ENCODE data around the gene AP1S3.

Gene AP1S3

DNA sequence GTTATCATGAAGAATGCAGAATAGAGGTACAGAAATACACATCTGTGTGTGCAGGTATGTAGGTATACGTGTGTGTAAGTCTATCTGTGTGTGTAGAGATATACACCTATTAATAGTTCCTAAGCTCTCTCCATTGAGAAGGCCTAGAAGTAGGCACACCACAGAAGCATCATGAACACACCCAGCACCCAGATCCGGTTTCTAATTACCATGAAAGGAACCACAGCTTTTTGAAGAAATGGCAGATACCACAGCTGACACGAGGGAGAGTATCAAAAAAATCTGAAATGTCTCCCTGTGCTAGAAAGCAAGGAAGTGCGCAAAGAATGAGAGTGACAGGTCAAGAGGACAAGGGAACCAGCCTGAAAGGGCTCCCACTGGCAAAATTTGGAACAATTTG lies 27.7 kb upstream of the AP1S3 start:
- ChIA-PET CTCF (no interaction called here), POLR2A (no interaction called here)
- no peak for DNase-seq (ENCODE audit: low read depth, low spot score)
- TF ChIP-seq, protein P1, sequence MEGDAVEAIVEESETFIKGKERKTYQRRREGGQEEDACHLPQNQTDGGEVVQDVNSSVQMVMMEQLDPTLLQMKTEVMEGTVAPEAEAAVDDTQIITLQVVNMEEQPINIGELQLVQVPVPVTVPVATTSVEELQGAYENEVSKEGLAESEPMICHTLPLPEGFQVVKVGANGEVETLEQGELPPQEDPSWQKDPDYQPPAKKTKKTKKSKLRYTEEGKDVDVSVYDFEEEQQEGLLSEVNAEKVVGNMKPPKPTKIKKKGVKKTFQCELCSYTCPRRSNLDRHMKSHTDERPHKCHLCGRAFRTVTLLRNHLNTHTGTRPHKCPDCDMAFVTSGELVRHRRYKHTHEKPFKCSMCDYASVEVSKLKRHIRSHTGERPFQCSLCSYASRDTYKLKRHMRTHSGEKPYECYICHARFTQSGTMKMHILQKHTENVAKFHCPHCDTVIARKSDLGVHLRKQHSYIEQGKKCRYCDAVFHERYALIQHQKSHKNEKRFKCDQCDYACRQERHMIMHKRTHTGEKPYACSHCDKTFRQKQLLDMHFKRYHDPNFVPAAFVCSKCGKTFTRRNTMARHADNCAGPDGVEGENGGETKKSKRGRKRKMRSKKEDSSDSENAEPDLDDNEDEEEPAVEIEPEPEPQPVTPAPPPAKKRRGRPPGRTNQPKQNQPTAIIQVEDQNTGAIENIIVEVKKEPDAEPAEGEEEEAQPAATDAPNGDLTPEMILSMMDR (IDR thresholded peaks at IDR 0.05; ENCODE audit: insufficient read depth, low read length, missing control alignments): no peak
- no peak overlapping the region for H3K4me3 ChIP-seq (ENCODE audit: low read depth, low read length)

DNA sequence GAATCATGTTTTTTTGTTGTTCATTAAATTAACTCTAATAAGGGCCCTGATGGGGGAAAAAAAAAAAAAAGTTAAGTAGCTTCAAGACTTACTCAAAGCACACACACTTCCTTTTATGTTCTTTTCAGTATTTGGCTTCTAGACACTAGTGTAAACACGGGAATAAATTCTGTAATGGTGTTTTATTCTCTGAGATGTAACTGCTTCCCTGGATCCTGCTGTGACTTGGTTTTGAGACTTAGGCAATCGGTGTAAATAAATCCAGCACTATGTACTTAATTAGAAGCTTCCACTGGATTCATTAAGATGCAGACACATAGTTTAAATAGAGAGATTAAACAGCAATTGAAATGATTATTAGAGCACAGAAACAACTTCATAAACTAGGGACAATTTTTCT lies 26.1 kb upstream of the AP1S3 start:
- POLR2A ChIA-PET: no interaction called here
- no peak overlapping the region for H3K4me3 ChIP-seq (ENCODE audit: low read depth, low read length)
- CTCF ChIA-PET: interaction anchor here (0.8 kb wide), 1 partner anchor 420 kb away, joined by 3 read pairs; no protein-coding TSS in a partner anchor
- DNase-seq (ENCODE audit: low read depth, low spot score): no peak
- TF ChIP-seq, protein P1 (IDR thresholded peaks at IDR 0.05; ENCODE audit: insufficient read depth, low read length, missing control alignments): no peak

GRCh38 chr2:223860809-223861738 lies 23.7 kb upstream of the AP1S3 start:
- peak; percentile 42 for DNase-seq (ENCODE audit: low read depth, low spot score)
- TF ChIP-seq, protein P1 (IDR thresholded peaks at IDR 0.05; ENCODE audit: insufficient read depth, low read length, missing control alignments): no peak
- POLR2A ChIA-PET: no interaction called here
- CTCF ChIA-PET: interaction anchor here (0.9 to 1.4 kb wide), 4 partner anchors 11 to 81 kb away, joined by 3 to 6 read pairs (median 4); no protein-coding TSS in a partner anchor
- H3K4me3 ChIP-seq (ENCODE audit: low read depth, low read length): no peak overlapping the region

DNA sequence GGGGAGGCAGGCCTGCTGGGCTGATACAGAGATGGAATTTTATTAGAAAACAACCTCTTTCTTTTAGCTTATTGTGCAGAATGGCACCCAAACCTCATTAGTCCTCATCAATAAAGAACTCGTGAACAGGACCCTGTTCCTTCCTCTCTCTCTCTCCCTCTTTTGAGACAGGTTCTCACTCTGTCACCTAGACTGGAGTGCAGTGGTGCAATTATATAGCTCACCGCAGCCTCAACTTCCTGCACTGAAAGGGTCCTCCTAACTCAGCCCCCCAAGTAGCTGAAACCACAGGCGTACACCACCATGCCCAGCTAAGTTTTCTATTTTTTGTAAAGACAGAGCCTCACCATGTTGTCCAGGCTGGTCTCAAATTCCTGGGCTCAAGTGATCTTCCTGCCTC lies 21.7 kb upstream of the AP1S3 start:
- TF ChIP-seq, protein P1 (IDR thresholded peaks at IDR 0.05; ENCODE audit: insufficient read depth, low read length, missing control alignments): no peak
- POLR2A ChIA-PET: no interaction called here
- no peak for DNase-seq (ENCODE audit: low read depth, low spot score)
- CTCF ChIA-PET: interaction anchor here (0.8 to 1.4 kb wide), 5 partner anchors 12 to 61 kb away, joined by 3 to 4 read pairs (median 4); no protein-coding TSS in a partner anchor
- H3K4me3 ChIP-seq (ENCODE audit: low read depth, low read length): no peak overlapping the region

GRCh38 chr2:223856584-223856983 lies 19.2 kb upstream of the AP1S3 start:
- CTCF ChIA-PET: interaction anchor here (1.0 kb wide), 1 partner anchor 11 kb away, joined by 3 read pairs; no protein-coding TSS in a partner anchor

DNA sequence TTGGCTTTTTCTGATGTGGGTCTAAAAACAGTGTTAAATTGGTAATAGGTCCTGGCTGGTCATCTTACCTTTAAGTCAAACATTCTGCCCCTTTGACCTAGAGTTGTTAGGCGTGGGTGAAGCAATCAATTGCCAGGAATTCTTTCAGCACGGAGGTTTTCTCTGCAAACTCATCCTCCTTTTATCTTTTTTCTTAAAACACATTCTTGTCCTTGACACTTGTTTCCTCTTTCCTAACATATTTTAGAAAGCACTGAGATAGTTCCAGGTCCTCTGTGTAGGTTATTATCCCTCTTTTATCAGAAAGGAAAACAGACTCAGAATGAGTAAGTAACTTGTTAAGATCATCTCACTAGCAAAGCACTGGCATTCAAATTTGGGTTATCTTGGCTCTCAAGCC lies 18.6 kb upstream of the AP1S3 start:
- ChIA-PET POLR2A (no interaction called here), CTCF (interaction anchor here (1.0 kb wide), 1 partner anchor 10 kb away, joined by 3 read pairs; no protein-coding TSS in a partner anchor)
- DNase-seq (ENCODE audit: low read depth, low spot score): no peak
- no peak overlapping the region for H3K4me3 ChIP-seq (ENCODE audit: low read depth, low read length)
- TF ChIP-seq, protein P1 (IDR thresholded peaks at IDR 0.05; ENCODE audit: insufficient read depth, low read length, missing control alignments): no peak

More at GRCh38 chr2:223856584-223856983, 19.2 kb upstream of the AP1S3 start:
- H3K4me3 ChIP-seq (ENCODE audit: low read depth, low read length): no peak overlapping the region
- no peak for DNase-seq (ENCODE audit: low read depth, low spot score)
- TF ChIP-seq, protein P1 (IDR thresholded peaks at IDR 0.05; ENCODE audit: insufficient read depth, low read length, missing control alignments): no peak
- POLR2A ChIA-PET: no interaction called here
